Measurements from ENCODE around the gene PCMTD2. TPM values are rescaled to one million over a fixed set of nuclear protein-coding genes. Genes with fewer than 3 reads are reported as not detected.

The PCMTD2 gene
- total and polyA plus RNA-seq, 10 of the 15 experiments (the other 5 are each of a cell fraction or from before 2014, with no cell fraction given): 6.8 to 36.8 (median 16.5) TPM

- H3K36me3 ChIP-seq (ENCODE audit: control insufficient read depth in 2 of 2, insufficient read depth in 2 of 2, low read length in 1 of 2): peaks cover 0 to 5% of the 10 kb centered on the region in 2 experiments; a peak in 2 of 4 replicates
- no peak overlapping the region for H3K4me3 ChIP-seq
- H3K9ac ChIP-seq (ENCODE audit: control insufficient read depth, insufficient read depth, low read length): no peak overlapping the region
- no peak overlapping the region for H3K27ac ChIP-seq (ENCODE audit: control insufficient read depth, insufficient read depth)
- H3K4me1 ChIP-seq (ENCODE audit: control insufficient read depth, insufficient read depth, low read length): no peaks in the 10 kb centered on the region
- no peaks in the 10 kb centered on the region for H3K9me3 ChIP-seq (replicated peaks; ENCODE audit: control insufficient read depth, insufficient read depth, low read length)
- in situ Hi-C loops (cut with MboI) (no loop called here), intact Hi-C loops (cut with micrococcal nuclease; ENCODE audit: unreplicated experiment) (no loop called here)
- WGBS (ENCODE audit: insufficient coverage, insufficient replicate concordance, low lambda C conversion rate, missing lambda C conversion rate): 97% methylated on average over 10 of the region's 10 CpGs
- ChIA-PET RAD21 (ENCODE audit: unreplicated experiment) (no interaction called here), POLR2A (no interaction called here), CTCF (interaction anchor here (0.8 to 1.0 kb wide), 2 partner anchors 10 to 18 kb away, joined by 3 read pairs; no protein-coding TSS in a partner anchor), SMC1A (ENCODE audit: uncharacterized antibody, unreplicated experiment) (interaction anchor here (1.9 kb wide), 1 partner anchor 11 kb away, joined by 6 read pairs; no protein-coding TSS in a partner anchor)
- no peaks in the 10 kb centered on the region for H4K20me1 ChIP-seq (ENCODE audit: control insufficient read depth, insufficient read depth)
- no peak overlapping the region for H3K4me2 ChIP-seq (ENCODE audit: control insufficient read depth, insufficient read depth)
- ATAC-seq (no peak), FAIRE-seq (no peak), DNase-seq (ENCODE audit: low read depth, low spot score) (no peak)
- no peaks in the 10 kb centered on the region for H3K27me3 ChIP-seq (replicated peaks in 1 of 2; ENCODE audit: control insufficient read depth in 2 of 2, insufficient read depth in 2 of 2, low read length in 1 of 2)
- no TSS peak for BruUV-seq (replicated peaks)
- TF ChIP-seq MYB (IDR thresholded peaks at IDR 0.05; ENCODE audit: borderline replicate concordance, low read depth, low read length): no peak
- no peak for TF ChIP-seq NR2F1 (conservative IDR thresholded peaks at IDR 0.05)
- no peak for TF ChIP-seq TCF3 (IDR thresholded peaks at IDR 0.05; ENCODE audit: borderline replicate concordance, insufficient read depth, low read depth, low read length)
- TF ChIP-seq TCF12 (IDR thresholded peaks at IDR 0.05; ENCODE audit: low read depth, low read length): no peak
- no peak for TF ChIP-seq SMARCA5 (IDR thresholded peaks at IDR 0.05)
- H2AFZ ChIP-seq (ENCODE audit: control insufficient read depth, low read depth, low read length): no peak overlapping the region
- no peaks in the 10 kb centered on the region for H3K79me2 ChIP-seq (ENCODE audit: control insufficient read depth, insufficient read depth, low read length)
Measured at GRCh38 chr20:64268174-64268573, 12.6 kb downstream of the PCMTD2 start.

- FAIRE-seq (no peak), DNase-seq (ENCODE audit: low read depth, low spot score) (no peak), ATAC-seq (no peak)
- in situ Hi-C loops (cut with MboI): no loop called here
- CTCF ChIA-PET: no interaction called here
- Histone ChIP-seq H3K9ac (ENCODE audit: control insufficient read depth, insufficient read depth, low read length) (no peak overlapping the region), H3K9me3 (replicated peaks; ENCODE audit: control insufficient read depth, insufficient read depth, low read length) (no peaks in the 10 kb centered on the region), H2AFZ (ENCODE audit: control insufficient read depth, low read depth, low read length) (no peak overlapping the region), H3K4me2 (ENCODE audit: control insufficient read depth, insufficient read depth) (no peak overlapping the region), H3K27ac (ENCODE audit: control insufficient read depth, insufficient read depth) (no peak overlapping the region), H3K79me2 (ENCODE audit: control insufficient read depth, insufficient read depth, low read length) (no peaks in the 10 kb centered on the region), H3K4me1 (ENCODE audit: control insufficient read depth, insufficient read depth, low read length) (no peaks in the 10 kb centered on the region), H3K4me3 (no peak overlapping the region), H4K20me1 (ENCODE audit: control insufficient read depth, insufficient read depth) (no peaks in the 10 kb centered on the region), H3K36me3 (ENCODE audit: control insufficient read depth in 2 of 2, insufficient read depth in 2 of 2, low read length in 1 of 2) (peaks cover 0 to 5% of the 10 kb centered on the region in 2 experiments; a peak in 3 of 4 replicates), H3K27me3 (replicated peaks in 1 of 2; ENCODE audit: control insufficient read depth in 2 of 2, insufficient read depth in 2 of 2, low read length in 1 of 2) (no peaks in the 10 kb centered on the region)
- POLR2A ChIA-PET: no interaction called here
- BruUV-seq (replicated peaks): no TSS peak
- RAD21 ChIA-PET (ENCODE audit: unreplicated experiment): no interaction called here
- WGBS (ENCODE audit: insufficient coverage, insufficient replicate concordance, low lambda C conversion rate, missing lambda C conversion rate): 98% methylated on average over 47 of the region's 53 CpGs
- SMC1A ChIA-PET (ENCODE audit: uncharacterized antibody, unreplicated experiment): no interaction called here
- intact Hi-C loops (cut with micrococcal nuclease; ENCODE audit: unreplicated experiment): no loop called here
- TF ChIP-seq MYB (IDR thresholded peaks at IDR 0.05; ENCODE audit: borderline replicate concordance, low read depth, low read length) (no peak), SUPT20H (IDR thresholded peaks at IDR 0.05; ENCODE audit: borderline replicate concordance, control insufficient read depth, low read depth, low read length) (no peak), RELB (IDR thresholded peaks at IDR 0.05; ENCODE audit: low read depth) (no peak), KLF5 (IDR thresholded peaks at IDR 0.05; ENCODE audit: partially characterized antibody) (no peak), YBX1 (IDR thresholded peaks at IDR 0.05) (no peak), IKZF2 (IDR thresholded peaks at IDR 0.05) (no peak), BMI1 (IDR thresholded peaks at IDR 0.05; ENCODE audit: borderline replicate concordance) (no peak), NR2C1 (IDR thresholded peaks at IDR 0.05) (no peak), E2F8 (IDR thresholded peaks at IDR 0.05; ENCODE audit: low read depth, partially characterized antibody) (no peak)
Measured at GRCh38 chr20:64269604-64270411, 14.3 kb downstream of the PCMTD2 start.

Data from GM12878 (cell line).